Immature natural killer cell (primary cell): Measurements from ENCODE around the gene FAM20B. TPM values are rescaled to one million over a fixed set of nuclear protein-coding genes. Genes with fewer than 3 reads are reported as not detected.
A peak's percentile ranks its signal among the peaks of the same experiment; 100 is the strongest.

Experiments used
- DNase-seq, 3 donors: peaks; one replicate each; pipeline ENCODE4 v3.0.0; 2022; ENCODE audit warnings: mixed read lengths in 1 of 3
- H3K27ac Mint-ChIP-seq, 6 donors: one replicate each; pipeline ENCODE4 v1.8.0; 2020; ENCODE audit warnings: mixed read lengths in 6 of 6, mild to moderate bottlenecking in 5 of 6, inconsistent platforms in 4 of 6, moderate library complexity in 3 of 6
- H3K27me3 Mint-ChIP-seq, 3 donors: one replicate each; pipeline ENCODE4 v1.8.0; 2020 to 2021; ENCODE audit warnings: low read depth in 3 of 3, mild to moderate bottlenecking in 3 of 3, mixed read lengths in 3 of 3, moderate library complexity in 3 of 3, inconsistent platforms in 1 of 3
- H3K36me3 Mint-ChIP-seq, 3 donors: one replicate each; pipeline ENCODE4 v1.8.0; 2020; ENCODE audit warnings: mixed read lengths in 3 of 3, inconsistent platforms in 2 of 3, mild to moderate bottlenecking in 2 of 3
- H3K4me1 Mint-ChIP-seq, 2 donors: one replicate each; pipeline ENCODE4 v1.8.0; 2020; ENCODE audit warnings: inconsistent platforms in 2 of 2, mild to moderate bottlenecking in 2 of 2, mixed read lengths in 2 of 2, moderate library complexity in 1 of 2
- H3K4me3 Mint-ChIP-seq, 5 donors: one replicate each; pipeline ENCODE4 v1.8.0; 2020; ENCODE audit warnings: mild to moderate bottlenecking in 5 of 5, mixed read lengths in 5 of 5, inconsistent platforms in 3 of 5, moderate library complexity in 3 of 5
- H3K9me3 Mint-ChIP-seq, 6 donors: one replicate each; pipeline ENCODE4 v1.8.0; 2020; ENCODE audit warnings: mild to moderate bottlenecking in 6 of 6, mixed read lengths in 6 of 6, inconsistent platforms in 4 of 6, moderate library complexity in 3 of 6
- polyA plus RNA-seq, 3 donors: library from polyadenylated mRNA; unstranded; fragments of 300-500 nt; fragmentation: Illumina TruSeq; gene quantifications; one replicate each; pipeline ENCODE4 v1.2.3, GENCODE V29; 2021

Gene FAM20B
- polyA plus RNA-seq, 3 donors from 2014 or later = 8.1 to 13.1 (median 10.9) TPM

- no peaks in the 10 kb centered on the region for H3K9me3 Mint-ChIP-seq
- no peak overlapping the region for H3K4me3 Mint-ChIP-seq
- H3K4me1 Mint-ChIP-seq = peaks cover 8 to 21% of the 10 kb centered on the region in 2 donors
- H3K36me3 Mint-ChIP-seq = peaks cover 0 to 4% (median 3%) of the 10 kb centered on the region in 3 donors
- no peak for DNase-seq
- peaks cover 0 to 3% (median 0%) of the 10 kb centered on the region in 3 donors for H3K27me3 Mint-ChIP-seq
- no peak overlapping the region for H3K27ac Mint-ChIP-seq
These were observed 21.3 kb downstream of the FAM20B start for GRCh38 chr1:179046808-179047635.

- peaks cover 0 to 3% (median 0%) of the 10 kb centered on the region in 3 donors for H3K27me3 Mint-ChIP-seq
- H3K27ac Mint-ChIP-seq = peak overlapping the region in 1 of 6 donors; percentile 25
- no peaks in the 10 kb centered on the region for H3K9me3 Mint-ChIP-seq
- no peak overlapping the region for H3K4me3 Mint-ChIP-seq
- DNase-seq = no peak
- peaks cover 0 to 4% (median 4%) of the 10 kb centered on the region in 3 donors for H3K36me3 Mint-ChIP-seq
- H3K4me1 Mint-ChIP-seq = peaks cover 5 to 15% of the 10 kb centered on the region in 2 donors
These were observed 21.9 kb downstream of the FAM20B start for GRCh38 chr1:179047636-179047997.

- H3K9me3 Mint-ChIP-seq = no peaks in the 10 kb centered on the region
- peaks cover 0 to 3% (median 0%) of the 10 kb centered on the region in 3 donors for H3K27me3 Mint-ChIP-seq
- peak overlapping the region in 3 of 6 donors; percentile 25 to 85 (median 41) for H3K27ac Mint-ChIP-seq
- DNase-seq = no peak
- H3K4me3 Mint-ChIP-seq = no peak overlapping the region
- H3K36me3 Mint-ChIP-seq = peaks cover 0 to 6% (median 4%) of the 10 kb centered on the region in 3 donors
- H3K4me1 Mint-ChIP-seq = peaks cover 4 to 11% of the 10 kb centered on the region in 2 donors
These were observed 22.8 kb downstream of the FAM20B start for GRCh38 chr1:179048339-179049124.

GRCh38 chr1:179052776-179053175 is 27.1 kb downstream of the FAM20B start:
- no peak overlapping the region for H3K4me3 Mint-ChIP-seq
- DNase-seq = no peak
- H3K9me3 Mint-ChIP-seq = no peaks in the 10 kb centered on the region
- peaks cover 2 to 8% of the 10 kb centered on the region in 2 donors for H3K4me1 Mint-ChIP-seq
- H3K27ac Mint-ChIP-seq = peak overlapping the region in 1 of 6 donors; percentile 33
- peaks cover 0 to 3% (median 0%) of the 10 kb centered on the region in 3 donors for H3K27me3 Mint-ChIP-seq
- peaks cover 15 to 30% (median 15%) of the 10 kb centered on the region in 3 donors for H3K36me3 Mint-ChIP-seq

GRCh38 chr1:179053486-179053885 is 27.8 kb downstream of the FAM20B start:
- H3K9me3 Mint-ChIP-seq = no peaks in the 10 kb centered on the region
- no peak for DNase-seq
- H3K27me3 Mint-ChIP-seq = peaks cover 0 to 3% (median 0%) of the 10 kb centered on the region in 3 donors
- H3K4me1 Mint-ChIP-seq = peaks cover under 1 to 2% of the 10 kb centered on the region in 2 donors
- H3K36me3 Mint-ChIP-seq = peaks cover 15 to 30% (median 19%) of the 10 kb centered on the region in 3 donors
- H3K27ac Mint-ChIP-seq = no peak overlapping the region
- H3K4me3 Mint-ChIP-seq = no peak overlapping the region

- Mint-ChIP-seq H3K4me3 (no peak overlapping the region), H3K27me3 (peaks cover 0 to 1% (median 0%) of the 10 kb centered on the region in 3 donors), H3K4me1 (peaks cover 0 to 2% of the 10 kb centered on the region in 2 donors), H3K9me3 (no peaks in the 10 kb centered on the region), H3K36me3 (peaks cover 15 to 30% (median 23%) of the 10 kb centered on the region in 3 donors), H3K27ac (no peak overlapping the region)
- DNase-seq = no peak
These were observed 30.2 kb downstream of the FAM20B start for GRCh38 chr1:179055937-179056336.

- Mint-ChIP-seq H3K9me3 (no peaks in the 10 kb centered on the region), H3K27me3 (peaks cover 0 to 1% (median 0%) of the 10 kb centered on the region in 3 donors), H3K27ac (peak overlapping the region in 1 of 6 donors; percentile 6), H3K4me3 (no peak overlapping the region), H3K4me1 (peaks cover 0 to 2% of the 10 kb centered on the region in 2 donors), H3K36me3 (peaks cover 19 to 35% (median 28%) of the 10 kb centered on the region in 3 donors)
- DNase-seq = no peak
These were observed 33.1 kb downstream of the FAM20B start for GRCh38 chr1:179058487-179059483.

- Mint-ChIP-seq H3K27me3 (peaks cover 0 to 1% (median 0%) of the 10 kb centered on the region in 3 donors), H3K9me3 (no peaks in the 10 kb centered on the region), H3K36me3 (peaks cover 18 to 29% (median 29%) of the 10 kb centered on the region in 3 donors), H3K4me1 (peaks cover 0 to 2% of the 10 kb centered on the region in 2 donors), H3K4me3 (no peak overlapping the region), H3K27ac (no peak overlapping the region)
- DNase-seq = no peak
These were observed 35.9 kb downstream of the FAM20B start for GRCh38 chr1:179061360-179062282.

GRCh38 chr1:179066471-179066870 is 40.8 kb downstream of the FAM20B start:
- H3K4me1 Mint-ChIP-seq = no peaks in the 10 kb centered on the region
- H3K36me3 Mint-ChIP-seq = peaks cover 19 to 37% (median 26%) of the 10 kb centered on the region in 3 donors
- no peaks in the 10 kb centered on the region for H3K9me3 Mint-ChIP-seq
- DNase-seq = no peak
- no peak overlapping the region for H3K27ac Mint-ChIP-seq
- H3K27me3 Mint-ChIP-seq = no peaks in the 10 kb centered on the region
- H3K4me3 Mint-ChIP-seq = no peak overlapping the region

- Mint-ChIP-seq H3K36me3 (peaks cover 2 to 6% (median 3%) of the 10 kb centered on the region in 3 donors), H3K4me3 (no peak overlapping the region), H3K27ac (no peak overlapping the region), H3K27me3 (no peaks in the 10 kb centered on the region), H3K4me1 (peaks cover 11 to 18% of the 10 kb centered on the region in 2 donors), H3K9me3 (no peaks in the 10 kb centered on the region)
- DNase-seq = no peak
These were observed 51.7 kb downstream of the FAM20B start for GRCh38 chr1:179077396-179077795.

GRCh38 chr1:179079113-179079761 is 53.5 kb downstream of the FAM20B start:
- DNase-seq = peak; percentile 46 to 62 (median 57)
- H3K4me1 Mint-ChIP-seq = peaks cover 23 to 32% of the 10 kb centered on the region in 2 donors
- H3K27ac Mint-ChIP-seq = peak overlapping the region in 3 of 6 donors; percentile 2 to 26 (median 18)
- peaks cover 0 to 3% (median 2%) of the 10 kb centered on the region in 3 donors for H3K27me3 Mint-ChIP-seq
- H3K4me3 Mint-ChIP-seq = peak overlapping the region in 2 of 5 donors; percentile 22 to 39
- H3K36me3 Mint-ChIP-seq = no peaks in the 10 kb centered on the region
- H3K9me3 Mint-ChIP-seq = no peaks in the 10 kb centered on the region
